ENCODE results near the gene GDF9. TPM values are rescaled to one million over a fixed set of nuclear protein-coding genes. Genes with fewer than 3 reads are reported as not detected.

Gene GDF9
- 0.11 and 0.12 TPM in 2 replicates for total RNA-seq

GRCh38 chr5:132866342-132867045 is at the start of gene GDF9, which contains the start of gene UQCRQ:
TSS of gene GDF9 (minus strand) at chr5:132866469. CDS start at chr5:132864533, 1,936 bp downstream.
TSS of gene UQCRQ (plus strand) at chr5:132866642. CDS start at chr5:132866882, 240 bp downstream.

GRCh38 chr5:132873119-132873929 is 7.1 kb upstream of the GDF9 start, which contains the start of gene LEAP2:
TSS of gene LEAP2 (plus strand) at chr5:132873668. CDS start at chr5:132873695, 27 bp downstream.

GRCh38 chr5:132830436-132831094 is 35.7 kb downstream of the GDF9 start, which contains the start of gene SHROOM1:
TSS of gene SHROOM1 (minus strand) at chr5:132830647. CDS start at chr5:132826140, 4,507 bp downstream.

GRCh38 chr5:132812781-132813598 is 53.3 kb downstream of the GDF9 start, which contains the start of gene SOWAHA:
TSS of gene SOWAHA (plus strand) at chr5:132813302. CDS start at chr5:132813622, 320 bp downstream.

Other genes with a start within 250 kb of the GDF9 start
- not detected in 2 replicates for gene IL13, start 208.3 kb downstream of the GDF9 start, total RNA-seq
- gene IL4, start 192.5 kb downstream of the GDF9 start, total RNA-seq, result not detected in 2 replicates
- gene KIF3A, start 128.9 kb downstream of the GDF9 start, total RNA-seq, result 14.9 and 15.9 TPM in 2 replicates
- not detected in 2 replicates for gene CCNI2, start 119.0 kb downstream of the GDF9 start, total RNA-seq
- gene SEPTIN8, start 89.2 kb downstream of the GDF9 start, total RNA-seq, result 51.2 and 55.6 TPM in 2 replicates
- under 0.01 TPM in 1 of 2 replicates, not detected in the other for gene SOWAHA, start 53.2 kb downstream of the GDF9 start, total RNA-seq
- gene SHROOM1, start 35.8 kb downstream of the GDF9 start, total RNA-seq, result 3.9 and 6.3 TPM in 2 replicates
- gene UQCRQ, start 173 bp upstream of the GDF9 start, total RNA-seq, result 83.0 and 115 TPM in 2 replicates
- 0.11 and 0.12 TPM in 2 replicates for gene LEAP2, start 7.2 kb upstream of the GDF9 start, total RNA-seq
- gene AFF4, start 97.2 kb upstream of the GDF9 start, total RNA-seq, result 50.0 and 56.4 TPM in 2 replicates
- gene ZCCHC10, start 160.1 kb upstream of the GDF9 start, total RNA-seq, result 7.2 and 12.3 TPM in 2 replicates
- 168 and 209 TPM in 2 replicates for gene HSPA4, start 185.5 kb upstream of the GDF9 start, total RNA-seq

All from uterine smooth muscle cell (primary cell).